ENCODE data around the gene DDX1. TPM values are rescaled to one million over a fixed set of nuclear protein-coding genes. Genes with fewer than 3 reads are reported as not detected.

DDX1 gene
- total and polyA plus RNA-seq, 2 donors (not counting 1 experiment from before 2014, with no cell fraction given), result 13.2 to 52.6 TPM

GRCh38 chr2:15675456-15676195, 84.0 kb downstream of the DDX1 start:
- Histone ChIP-seq H2AFZ (ENCODE audit: insufficient read depth, low read depth, low read length, poor library complexity, severe bottlenecking) (no peak overlapping the region), H3K27me3 (replicated peaks in 1 of 4; ENCODE audit: control extremely low read depth in 1 of 4, control insufficient read depth in 3 of 4, insufficient read depth in 4 of 4, low read length in 3 of 4) (peaks cover 0 to 3% (median 0%) of the 10 kb centered on the region in 4 experiments), H4K20me1 (ENCODE audit: control insufficient read depth, insufficient read depth, low read length, poor library complexity, severe bottlenecking) (no peaks in the 10 kb centered on the region), H3K79me2 (ENCODE audit: control insufficient read depth, insufficient read depth, low read length) (no peaks in the 10 kb centered on the region), H3K4me2 (replicated peaks; ENCODE audit: low read depth, low read length, poor library complexity, severe bottlenecking) (no peak overlapping the region), H3K9me3 (ENCODE audit: control extremely low read depth in 1 of 3, control insufficient read depth in 2 of 3, insufficient read depth in 1 of 3, low read length in 2 of 3) (peaks cover 0 to 4% (median 0%) of the 10 kb centered on the region in 3 donors), H3K4me1 (ENCODE audit: control insufficient read depth in 2 of 2, insufficient read depth in 2 of 2, low read length in 2 of 2) (no peaks in the 10 kb centered on the region), H3K36me3 (replicated peaks in 1 of 2; ENCODE audit: control extremely low read depth in 1 of 2, control insufficient read depth in 1 of 2, extremely low read depth in 1 of 2, insufficient read depth in 2 of 2, low read length in 1 of 2) (no peaks in the 10 kb centered on the region), H3K9ac (ENCODE audit: low read length) (no peak overlapping the region), H3K27ac (ENCODE audit: low read length in 2 of 2) (no peak overlapping the region), H3K4me3 (ENCODE audit: control extremely low read depth in 1 of 5, extremely low read depth in 1 of 5, insufficient read depth in 1 of 5, low read depth in 2 of 5, low read length in 4 of 5) (no peak overlapping the region)
- ATAC-seq (ENCODE audit: low read depth), result no peak
- ChIA-PET CTCF (no interaction called here), POLR2A (no interaction called here)
- WGBS (ENCODE audit: insufficient coverage), result 74% methylated on average over 7 of the region's 10 CpGs
- H3K9me3 Mint-ChIP-seq (ENCODE audit: insufficient read depth), result no peaks in the 10 kb centered on the region
- no peak for DNase-seq
- no peak overlapping the region for H3K4me3 Mint-ChIP-seq
- intact Hi-C loops (cut with micrococcal nuclease), result no loop called here
- peaks cover 19% of the 10 kb centered on the region for H3K27me3 Mint-ChIP-seq
- H3K4me1 Mint-ChIP-seq, result no peaks in the 10 kb centered on the region
- no peak for TF ChIP-seq CTCF (IDR thresholded peaks at IDR 0.05)
- no peak for TF ChIP-seq EZH2 (IDR thresholded peaks at IDR 0.05; ENCODE audit: borderline replicate concordance, insufficient read depth, low read depth, low read length, poor library complexity, severe bottlenecking)
- no peak overlapping the region for H3K27ac Mint-ChIP-seq

- no peak for ATAC-seq (ENCODE audit: low read depth)
- Histone ChIP-seq H3K36me3 (replicated peaks in 1 of 2; ENCODE audit: control extremely low read depth in 1 of 2, control insufficient read depth in 1 of 2, extremely low read depth in 1 of 2, insufficient read depth in 2 of 2, low read length in 1 of 2) (no peaks in the 10 kb centered on the region), H3K4me2 (replicated peaks; ENCODE audit: low read depth, low read length, poor library complexity, severe bottlenecking) (no peak overlapping the region), H4K20me1 (ENCODE audit: control insufficient read depth, insufficient read depth, low read length, poor library complexity, severe bottlenecking) (no peaks in the 10 kb centered on the region), H3K79me2 (ENCODE audit: control insufficient read depth, insufficient read depth, low read length) (no peaks in the 10 kb centered on the region), H3K4me1 (ENCODE audit: control insufficient read depth in 2 of 2, insufficient read depth in 2 of 2, low read length in 2 of 2) (no peaks in the 10 kb centered on the region), H3K27ac (ENCODE audit: low read length in 2 of 2) (no peak overlapping the region), H2AFZ (ENCODE audit: insufficient read depth, low read depth, low read length, poor library complexity, severe bottlenecking) (no peak overlapping the region), H3K27me3 (replicated peaks in 1 of 4; ENCODE audit: control extremely low read depth in 1 of 4, control insufficient read depth in 3 of 4, insufficient read depth in 4 of 4, low read length in 3 of 4) (peaks cover 0 to 3% (median 0%) of the 10 kb centered on the region in 4 experiments), H3K9ac (ENCODE audit: low read length) (no peak overlapping the region), H3K9me3 (ENCODE audit: control extremely low read depth in 1 of 3, control insufficient read depth in 2 of 3, insufficient read depth in 1 of 3, low read length in 2 of 3) (peaks cover 0 to 2% (median 0%) of the 10 kb centered on the region in 3 donors), H3K4me3 (ENCODE audit: control extremely low read depth in 1 of 5, extremely low read depth in 1 of 5, insufficient read depth in 1 of 5, low read depth in 2 of 5, low read length in 4 of 5) (no peak overlapping the region)
- WGBS (ENCODE audit: insufficient coverage), result 98% methylated on average over 6 of the region's 9 CpGs
- no peak overlapping the region for H3K27ac Mint-ChIP-seq
- ChIA-PET CTCF (no interaction called here), POLR2A (no interaction called here)
- H3K27me3 Mint-ChIP-seq, result peaks cover 19% of the 10 kb centered on the region
- no peaks in the 10 kb centered on the region for H3K4me1 Mint-ChIP-seq
- intact Hi-C loops (cut with micrococcal nuclease), result no loop called here
- no peaks in the 10 kb centered on the region for H3K9me3 Mint-ChIP-seq (ENCODE audit: insufficient read depth)
- no peak overlapping the region for H3K4me3 Mint-ChIP-seq
- no peak for DNase-seq
- TF ChIP-seq CTCF (IDR thresholded peaks at IDR 0.05) (no peak), EZH2 (IDR thresholded peaks at IDR 0.05; ENCODE audit: borderline replicate concordance, insufficient read depth, low read depth, low read length, poor library complexity, severe bottlenecking) (no peak)
Measured at GRCh38 chr2:15677141-15677843, 85.6 kb downstream of the DDX1 start.
